Tibial nerve (tissue), 4 donors: ENCODE data around the gene CALM1. TPM values are rescaled to one million over a fixed set of nuclear protein-coding genes. Genes with fewer than 3 reads are reported as not detected.

Experiments used
- DNase-seq, 2 donors: peaks; one replicate each; pipeline ENCODE4 v3.0.0-alpha.2; 2019; ENCODE audit warnings: low spot score in 2 of 2
- H3K27ac ChIP-seq, 4 donors: fragments of 200-600 bp; sonication (generic) in 3 of 4; one replicate each; pipeline ENCODE4 v1.5.1; 2017 to 2019; ENCODE audit warnings: mild to moderate bottlenecking in 1 of 4
- H3K27me3 ChIP-seq, 2 donors: fragments of 200-600 bp; sonication (generic) in 1 of 2; one replicate each; pipeline versions ENCODE4 v1.5.1 to v1.6.0; 2017 to 2019
- H3K36me3 ChIP-seq, 3 donors: fragments of 200-600 bp; sonication (generic); one replicate each; pipeline ENCODE4 v1.5.1; 2018 to 2019
- H3K4me1 ChIP-seq, 4 donors: fragments of 200-600 bp; sonication (generic) in 3 of 4; one replicate each; pipeline ENCODE4 v1.5.1; 2017 to 2019
- H3K4me3 ChIP-seq, 4 donors: fragments of 200-600 bp; sonication (generic) in 3 of 4; one replicate each; pipeline ENCODE4 v1.5.1; 2017 to 2019; ENCODE audit warnings: mild to moderate bottlenecking in 1 of 4, moderate library complexity in 1 of 4
- H3K9me3 ChIP-seq, 4 donors: fragments of 200-600 bp; sonication (generic) in 3 of 4; one replicate each; pipeline ENCODE4 v1.5.1; 2017 to 2019
- EP300 ChIP-seq, 2 donors: sonication (generic); formaldehyde crosslinking; IDR thresholded peaks; one replicate each; pipeline ENCODE4 v1.6.1; 2017; ENCODE audit warnings: antibody characterized with exemption in 2 of 2, mild to moderate bottlenecking in 1 of 2
- POLR2A ChIP-seq, 2 donors: fragments of 450-650 bp; IDR thresholded peaks; one replicate each; pipeline ENCODE4 v1.6.1; 2017; ENCODE audit warnings: antibody characterized with exemption in 2 of 2, mild to moderate bottlenecking in 2 of 2, moderate library complexity in 2 of 2
- WGBS, 2 donors: methylation state at CpG; one replicate each; pipeline ENCODE4 v1.1.5; 2018; 5-methylcytosine and 5-hydroxymethylcytosine counted together
- total RNA-seq, 4 donors: library from RNA; depleted of rRNA; stranded (reverse); fragments of >200 nt; gene quantifications; one replicate each; pipeline ENCODE4 v1.1.0, GENCODE V29; 2016
- TF ChIP-seq, protein P1 (sequence below), 5 experiments: fragments of 200-600 bp in 3 of 5; fragments of 450-650 bp in 2 of 5; sonication (generic) in 3 of 5; IDR thresholded peaks; one replicate each; pipeline ENCODE4 v1.5.1; 2016 to 2019; ENCODE audit warnings: antibody characterized with exemption in 5 of 5, mild to moderate bottlenecking in 3 of 5, moderate library complexity in 2 of 5

The CALM1 gene
- 100 to 1,000 TPM; 117 to 209 (median 165) TPM for total RNA-seq

DNA sequence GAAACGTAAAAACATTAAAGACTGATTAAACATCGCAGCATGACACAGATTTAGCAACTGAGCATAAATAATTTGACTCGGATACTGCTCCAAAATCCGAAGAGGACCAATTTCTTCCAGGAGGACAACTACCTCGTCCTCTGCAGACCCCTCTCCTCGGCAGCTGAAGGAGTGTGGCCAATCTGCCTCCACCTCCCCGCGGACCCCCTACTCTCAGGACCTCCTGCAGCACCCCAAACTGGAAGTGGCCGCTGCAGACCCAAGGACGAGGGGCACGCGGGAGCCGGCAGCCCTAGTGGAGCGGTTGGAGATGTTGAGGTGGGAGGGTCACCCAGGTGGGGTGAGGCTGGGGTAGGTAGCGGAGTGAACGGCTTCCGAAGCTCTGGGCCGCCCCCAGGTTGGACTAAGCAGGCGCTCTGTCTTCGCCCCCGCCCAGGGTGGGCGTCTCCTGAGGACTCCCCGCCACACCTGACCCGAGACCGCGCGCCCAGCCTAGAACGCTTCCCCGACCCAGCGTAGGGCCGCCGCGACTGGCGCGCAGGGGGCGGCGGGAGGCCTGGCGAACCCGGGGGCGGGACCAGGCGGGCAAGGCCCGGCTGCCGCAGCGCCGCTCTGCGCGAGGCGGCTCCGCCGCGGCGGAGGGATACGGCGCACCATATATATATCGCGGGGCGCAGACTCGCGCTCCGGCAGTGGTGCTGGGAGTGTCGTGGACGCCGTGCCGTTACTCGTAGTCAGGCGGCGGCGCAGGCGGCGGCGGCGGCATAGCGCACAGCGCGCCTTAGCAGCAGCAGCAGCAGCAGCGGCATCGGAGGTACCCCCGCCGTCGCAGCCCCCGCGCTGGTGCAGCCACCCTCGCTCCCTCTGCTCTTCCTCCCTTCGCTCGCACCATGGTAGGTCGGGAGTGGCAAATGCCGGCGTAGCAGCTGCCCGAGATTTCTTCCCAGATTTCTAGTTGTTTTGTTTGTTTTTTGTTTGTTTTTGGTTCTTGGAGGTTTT, at the start of gene CALM1:
TSS of gene CALM1 (plus strand) at position 689 of the 999 bp plus-strand sequence. CDS start at position 891, 202 bp downstream.
- peaks cover 0 to 7% (median 4%) of the 10 kb centered on the region in 3 donors for H3K36me3 ChIP-seq
- peaks cover 0 to 41% (median 21%) of the 10 kb centered on the region in 4 donors for H3K4me1 ChIP-seq
- DNase-seq = peak; percentile 86 to 92
- TF ChIP-seq POLR2A (IDR thresholded peaks at IDR 0.05) (peak; percentile 99 to 100), EP300 (IDR thresholded peaks at IDR 0.05) (peak; percentile 72 to 100)
- TF ChIP-seq, protein P1, sequence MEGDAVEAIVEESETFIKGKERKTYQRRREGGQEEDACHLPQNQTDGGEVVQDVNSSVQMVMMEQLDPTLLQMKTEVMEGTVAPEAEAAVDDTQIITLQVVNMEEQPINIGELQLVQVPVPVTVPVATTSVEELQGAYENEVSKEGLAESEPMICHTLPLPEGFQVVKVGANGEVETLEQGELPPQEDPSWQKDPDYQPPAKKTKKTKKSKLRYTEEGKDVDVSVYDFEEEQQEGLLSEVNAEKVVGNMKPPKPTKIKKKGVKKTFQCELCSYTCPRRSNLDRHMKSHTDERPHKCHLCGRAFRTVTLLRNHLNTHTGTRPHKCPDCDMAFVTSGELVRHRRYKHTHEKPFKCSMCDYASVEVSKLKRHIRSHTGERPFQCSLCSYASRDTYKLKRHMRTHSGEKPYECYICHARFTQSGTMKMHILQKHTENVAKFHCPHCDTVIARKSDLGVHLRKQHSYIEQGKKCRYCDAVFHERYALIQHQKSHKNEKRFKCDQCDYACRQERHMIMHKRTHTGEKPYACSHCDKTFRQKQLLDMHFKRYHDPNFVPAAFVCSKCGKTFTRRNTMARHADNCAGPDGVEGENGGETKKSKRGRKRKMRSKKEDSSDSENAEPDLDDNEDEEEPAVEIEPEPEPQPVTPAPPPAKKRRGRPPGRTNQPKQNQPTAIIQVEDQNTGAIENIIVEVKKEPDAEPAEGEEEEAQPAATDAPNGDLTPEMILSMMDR (IDR thresholded peaks at IDR 0.05) = peak in 3 of 5 experiments; percentile 12 to 76 (median 64)
- peak within 1 kb of the TSS; percentile 64 to 94 (median 81) for H3K4me3 ChIP-seq
- peak within 1 kb of the TSS; percentile 92 to 97 (median 94) for H3K27ac ChIP-seq
- no peaks in the 10 kb centered on the region for H3K9me3 ChIP-seq
- 1 to 2% methylated on average over 45 to 74 of the region's 89 CpGs for WGBS, 2 donors
- H3K27me3 ChIP-seq = no peaks in the 10 kb centered on the region

DNA sequence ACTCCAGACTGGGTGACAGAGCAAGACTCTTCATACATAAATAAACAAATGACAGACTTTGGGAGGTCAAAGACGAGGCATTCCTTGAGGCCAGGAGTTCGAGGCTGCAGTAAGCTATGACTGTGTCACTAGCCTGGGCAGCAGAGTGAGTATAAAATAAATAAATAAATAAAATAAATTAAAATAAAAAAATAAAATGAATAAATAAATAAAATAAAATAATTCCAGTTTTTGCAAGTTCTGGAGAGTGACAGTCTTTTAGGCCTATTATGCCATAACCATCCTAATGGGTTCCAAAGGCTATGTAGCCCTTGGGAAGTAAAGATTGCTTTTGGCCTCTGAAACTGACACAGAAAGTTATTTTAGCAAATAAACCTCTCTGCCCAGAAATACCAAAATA, 48.6 kb upstream of the CALM1 start:
- H3K27ac ChIP-seq = no peak overlapping the region
- WGBS, 2 donors = 92 to 93% methylated on average over 2 of the region's 2 CpGs
- TF ChIP-seq, protein P1 (IDR thresholded peaks at IDR 0.05) = no peak
- TF ChIP-seq POLR2A (IDR thresholded peaks at IDR 0.05) (no peak), EP300 (IDR thresholded peaks at IDR 0.05) (no peak)
- no peak overlapping the region for H3K4me3 ChIP-seq
- no peaks in the 10 kb centered on the region for H3K36me3 ChIP-seq
- no peaks in the 10 kb centered on the region for H3K4me1 ChIP-seq
- H3K27me3 ChIP-seq = no peaks in the 10 kb centered on the region
- no peaks in the 10 kb centered on the region for H3K9me3 ChIP-seq
- DNase-seq = no peak

DNA sequence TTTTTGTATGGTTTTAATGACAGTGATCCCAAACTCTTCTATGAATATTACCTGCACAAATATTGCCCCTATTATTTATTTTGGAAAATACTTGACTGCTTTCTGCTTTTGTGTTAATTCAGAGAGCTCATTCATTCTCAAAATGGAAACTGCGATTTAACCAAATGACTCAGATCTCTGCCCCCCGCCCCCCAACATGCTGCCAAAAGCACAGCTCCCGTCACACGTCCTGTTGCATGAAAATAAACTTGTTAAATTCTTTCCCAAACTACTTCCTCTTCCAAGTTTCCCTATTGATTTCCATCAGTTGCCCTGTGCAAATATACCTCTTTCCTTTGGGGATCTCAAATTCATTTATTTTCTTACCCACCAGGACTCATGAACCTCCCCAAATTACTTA, 47.1 kb upstream of the CALM1 start:
- Histone ChIP-seq H3K4me3 (no peak overlapping the region), H3K27ac (no peak overlapping the region), H3K36me3 (no peaks in the 10 kb centered on the region), H3K27me3 (no peaks in the 10 kb centered on the region), H3K4me1 (no peaks in the 10 kb centered on the region), H3K9me3 (no peaks in the 10 kb centered on the region)
- DNase-seq = no peak
- TF ChIP-seq, protein P1 (IDR thresholded peaks at IDR 0.05) = no peak
- TF ChIP-seq POLR2A (IDR thresholded peaks at IDR 0.05) (no peak), EP300 (IDR thresholded peaks at IDR 0.05) (no peak)
- WGBS, 2 donors = 29 to 41% methylated on average over 4 of the region's 4 CpGs

DNA sequence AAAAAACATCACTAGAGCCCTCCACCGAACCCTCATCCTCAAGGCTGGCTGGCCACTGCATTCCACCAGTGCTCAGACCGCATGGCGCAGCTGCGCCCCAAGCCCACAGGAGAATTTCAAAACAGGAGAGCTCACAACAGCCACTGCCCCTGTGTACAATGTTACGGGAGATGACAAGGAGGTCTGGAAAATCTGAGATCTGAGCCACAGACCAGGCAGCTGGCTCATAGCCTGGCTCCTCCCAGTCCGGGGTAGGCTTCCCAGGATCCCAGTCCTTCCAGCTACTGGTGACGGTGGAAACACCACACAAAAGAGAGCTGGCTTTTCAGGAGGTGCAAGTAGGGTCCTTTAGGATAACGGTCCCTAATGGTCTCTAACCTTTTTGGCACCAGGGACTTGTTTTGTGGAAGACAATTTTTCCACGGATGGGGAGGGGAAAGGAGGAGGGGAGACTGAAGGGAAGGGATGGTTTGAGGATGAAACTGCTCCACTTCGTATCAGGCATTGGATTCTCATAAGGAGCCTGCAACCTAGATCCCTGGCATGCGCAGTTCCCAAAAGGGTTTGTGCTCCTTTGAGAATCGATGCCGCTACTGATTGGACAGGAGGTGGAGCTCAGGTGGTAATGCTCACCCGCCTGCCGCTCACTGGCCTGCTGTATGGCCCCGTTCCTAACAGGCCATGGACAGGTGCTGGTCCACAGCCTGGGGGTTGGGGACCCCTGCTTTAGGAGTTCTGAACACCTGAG, 42.1 kb upstream of the CALM1 start:
- no peak overlapping the region for H3K4me3 ChIP-seq
- H3K27ac ChIP-seq = no peak overlapping the region
- TF ChIP-seq, protein P1 (IDR thresholded peaks at IDR 0.05) = no peak
- TF ChIP-seq EP300 (IDR thresholded peaks at IDR 0.05) (no peak), POLR2A (IDR thresholded peaks at IDR 0.05) (no peak)
- H3K9me3 ChIP-seq = no peaks in the 10 kb centered on the region
- WGBS, 2 donors = 72 to 78% methylated on average over 16 of the region's 16 CpGs
- H3K27me3 ChIP-seq = no peaks in the 10 kb centered on the region
- DNase-seq = no peak
- H3K4me1 ChIP-seq = no peaks in the 10 kb centered on the region
- no peaks in the 10 kb centered on the region for H3K36me3 ChIP-seq
